Stimulated activated CD4-positive, alpha-beta T cell treated with anti-CD3 and anti-CD28 coated beads, Interleukin-15, amount 100 ng/mL, for 24 hours (primary cell): ENCODE measurements around the gene CFAP92.

Experiments used
- DNase-seq: peaks from one replicate; pipeline ENCODE4 v3.0.0-alpha.2; 2020

The CFAP92 gene

DNA sequence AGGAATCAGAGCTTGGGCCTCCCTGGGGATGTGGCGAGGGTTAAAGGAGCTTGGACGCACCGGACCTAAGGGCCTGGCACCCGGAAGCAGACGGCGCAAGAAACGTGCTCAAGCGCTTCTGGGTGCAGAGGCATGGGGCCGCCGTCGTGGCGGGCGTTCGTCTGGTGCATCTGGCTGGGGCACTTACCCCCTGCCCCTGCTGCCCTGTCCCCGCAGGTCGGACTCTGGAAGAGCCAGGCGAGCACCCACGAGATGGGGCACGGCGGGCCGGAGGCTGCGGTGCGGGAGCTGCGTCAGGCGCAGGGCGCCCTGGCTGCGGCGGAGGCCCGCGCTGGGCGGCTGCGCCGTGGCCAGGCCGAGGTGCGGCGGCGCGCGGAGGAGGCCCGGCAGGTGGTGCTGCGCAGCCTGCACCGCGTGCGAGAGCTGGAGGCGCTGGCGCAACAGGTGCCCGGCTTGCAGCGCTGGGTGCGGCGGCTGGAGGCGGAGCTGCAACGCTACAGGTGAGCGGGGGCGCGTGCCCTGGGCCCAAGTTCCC is 9.8 kb upstream of the CFAP92 start:
- peak; percentile 62 for DNase-seq

DNA sequence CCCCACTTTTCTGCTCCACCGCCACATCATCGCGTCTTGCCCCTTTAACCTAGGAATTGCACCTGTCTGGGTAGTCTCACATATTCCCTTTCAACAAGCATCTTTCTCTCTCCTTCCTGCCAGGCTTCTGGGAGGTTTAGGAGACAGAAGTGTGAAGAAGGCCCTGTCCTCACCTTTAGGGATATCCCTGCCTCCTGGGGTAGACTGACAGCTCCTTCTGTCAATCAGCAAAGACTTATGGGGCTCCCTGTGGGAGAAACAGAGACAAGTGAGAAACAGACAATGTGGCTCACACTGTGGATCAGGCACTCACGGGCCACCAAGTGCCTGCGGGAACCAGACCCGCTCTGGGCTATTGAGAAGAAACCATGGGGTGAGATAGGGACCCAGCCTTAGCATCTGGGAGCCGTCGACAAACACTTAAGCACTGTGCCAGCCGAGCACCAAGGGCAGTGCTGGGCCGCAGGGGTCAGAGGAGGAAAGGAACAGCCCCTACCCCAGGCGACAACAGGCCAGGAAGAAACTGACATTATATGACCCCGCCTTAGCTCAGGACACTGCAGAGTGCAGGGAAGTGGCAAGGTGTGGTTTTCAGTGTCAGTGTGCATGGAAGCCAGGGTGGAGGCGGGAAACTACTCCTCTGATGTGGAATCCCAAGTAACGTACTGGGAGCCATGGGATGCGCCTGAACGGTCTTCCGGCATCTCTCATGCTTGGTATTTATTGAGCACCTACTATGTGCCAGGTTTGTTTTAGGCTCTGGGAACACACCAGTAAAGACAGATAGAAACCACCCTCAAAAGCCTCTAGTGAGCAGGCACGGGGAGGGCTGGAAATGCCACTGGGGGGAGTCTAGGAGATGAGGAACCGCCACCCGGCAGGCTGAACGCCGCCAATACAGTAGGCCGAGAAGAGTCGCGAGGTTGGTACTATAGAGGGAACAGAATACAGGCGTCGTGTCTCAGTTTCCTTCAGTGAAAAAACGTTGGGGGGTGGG is 9.0 kb upstream of the CFAP92 start:
- no peak for DNase-seq

DNA sequence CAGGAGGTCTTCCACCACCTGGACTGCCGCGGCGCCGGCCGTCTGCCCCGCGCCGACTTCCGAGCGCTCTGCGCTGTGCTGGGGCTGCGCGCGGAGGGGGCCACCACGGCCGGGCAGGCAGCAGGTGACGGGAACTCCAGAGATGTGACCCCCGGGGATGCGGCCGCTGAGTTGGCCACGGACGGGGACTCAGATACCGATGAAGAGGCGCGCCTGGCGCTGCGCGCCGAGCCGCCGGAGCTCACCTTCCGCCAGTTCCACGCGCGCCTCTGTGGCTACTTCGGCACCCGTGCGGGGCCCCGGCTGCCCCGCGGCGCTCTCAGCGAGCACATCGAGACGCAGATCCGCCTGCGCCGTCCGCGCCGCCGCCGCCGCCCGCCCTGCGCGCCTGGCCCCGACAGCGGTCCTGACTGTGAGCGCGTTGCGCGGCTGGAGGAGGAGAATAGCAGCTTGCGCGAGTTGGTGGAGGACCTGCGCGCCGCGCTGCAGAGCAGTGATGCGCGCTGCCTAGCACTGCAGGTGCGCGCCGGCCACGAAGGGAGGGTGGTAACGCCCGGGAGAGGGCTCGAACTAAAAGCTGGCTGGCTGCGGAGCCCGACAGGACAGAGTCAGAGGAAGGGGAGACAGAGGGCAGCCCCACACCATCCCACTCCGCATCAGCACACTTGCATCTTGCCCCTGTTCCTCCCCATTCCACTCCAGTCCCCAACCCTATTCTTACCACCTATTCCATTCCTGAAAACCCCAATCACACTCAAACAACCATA is 8.1 kb upstream of the CFAP92 start:
- DNase-seq = peak; percentile 67

DNA sequence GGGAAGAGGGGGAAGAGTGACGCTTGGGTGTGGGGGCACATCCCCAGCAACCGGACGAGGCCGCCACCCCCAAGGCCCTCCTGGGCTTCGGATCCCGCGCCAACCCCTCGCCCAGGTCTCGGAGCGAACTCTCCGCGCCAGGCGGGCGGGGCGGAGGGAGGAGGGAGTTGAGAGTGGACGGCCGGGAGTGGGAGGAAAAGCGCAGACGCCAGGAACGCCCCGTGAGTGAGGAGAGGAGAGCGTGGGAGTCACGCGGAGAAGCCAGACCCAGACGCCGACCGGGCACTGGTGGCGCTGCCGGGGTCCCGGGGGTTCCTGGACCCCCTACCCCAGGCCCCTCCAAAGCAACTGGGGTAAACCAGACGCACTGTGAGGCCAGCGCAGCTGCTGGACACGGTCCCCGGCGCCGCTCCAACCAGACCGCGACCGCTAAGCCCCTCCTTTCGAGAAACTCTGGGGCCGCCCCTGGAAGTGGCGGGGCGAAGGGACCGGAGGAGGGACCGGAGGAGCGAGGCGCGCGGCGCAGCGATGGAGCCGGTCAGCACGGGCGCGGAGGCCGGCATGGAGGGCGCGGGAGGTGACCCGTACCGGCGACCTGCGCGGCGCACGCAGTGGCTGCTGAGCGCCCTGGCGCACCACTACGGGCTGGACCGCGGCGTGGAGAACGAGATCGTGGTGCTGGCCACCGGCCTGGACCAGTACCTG is 7.4 kb upstream of the CFAP92 start, which contains the start of gene EFCC1:
EFCC1 (plus strand) TSS at position 204 of the 705 bp plus-strand sequence; CDS start at position 529, 325 bp downstream.
- DNase-seq = peak; percentile 55

DNA sequence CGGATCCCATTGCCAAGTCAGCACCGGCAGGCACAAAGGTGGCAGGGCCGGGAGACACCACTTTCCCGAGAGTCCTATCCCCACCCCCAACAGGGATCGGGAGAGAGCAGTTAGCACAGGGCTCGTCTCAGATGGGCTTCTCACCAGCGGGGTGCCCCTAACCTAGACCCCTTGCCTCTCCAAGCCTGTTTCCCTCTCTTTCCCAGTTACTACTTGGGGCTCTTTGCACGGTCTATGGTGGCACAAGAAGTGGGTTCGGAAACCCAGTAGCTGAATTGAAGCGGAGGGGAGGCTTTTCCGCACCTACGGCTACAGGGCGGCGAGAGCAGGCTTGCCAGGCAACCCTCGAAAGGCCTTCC is 6.8 kb upstream of the CFAP92 start:
- no peak for DNase-seq

DNA sequence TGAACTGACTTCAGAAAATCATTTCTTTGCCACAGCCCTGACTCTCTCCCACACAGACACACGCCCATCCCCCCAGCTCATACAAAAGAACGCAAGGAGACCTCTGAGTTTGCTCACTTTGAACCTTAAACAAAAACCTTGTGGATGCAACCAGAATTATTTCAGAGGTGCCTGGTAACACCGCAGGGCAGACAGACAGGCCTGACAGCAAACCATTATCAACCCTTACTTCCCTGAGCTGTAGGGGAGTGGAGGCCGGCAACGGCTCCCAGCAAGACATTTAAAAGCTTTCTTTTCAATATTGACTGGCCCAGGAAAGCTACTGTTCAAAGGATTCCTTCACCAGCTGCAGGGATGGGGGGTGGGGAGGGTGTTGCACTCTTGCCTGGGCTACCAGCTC is 5.2 kb upstream of the CFAP92 start:
- DNase-seq = no peak

DNA sequence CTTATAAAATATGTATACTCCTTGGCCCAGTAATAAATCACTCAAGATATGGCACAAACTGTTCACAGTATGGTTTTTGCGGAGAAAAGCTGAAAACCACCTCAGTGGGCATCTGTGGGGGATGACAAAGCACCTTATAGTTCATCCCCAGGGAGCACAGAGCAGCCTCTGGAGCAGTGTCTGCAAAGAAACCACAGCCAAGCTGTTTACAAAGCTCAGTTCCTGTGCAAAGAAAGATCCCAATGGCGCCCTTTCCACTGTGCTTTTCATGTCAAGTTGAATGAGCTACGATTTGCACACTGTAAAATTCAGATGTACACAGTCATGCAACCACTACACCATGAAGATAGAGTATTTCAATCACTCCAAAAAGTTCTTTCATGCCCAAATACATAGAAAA is 4.7 kb upstream of the CFAP92 start:
- DNase-seq = no peak

DNA sequence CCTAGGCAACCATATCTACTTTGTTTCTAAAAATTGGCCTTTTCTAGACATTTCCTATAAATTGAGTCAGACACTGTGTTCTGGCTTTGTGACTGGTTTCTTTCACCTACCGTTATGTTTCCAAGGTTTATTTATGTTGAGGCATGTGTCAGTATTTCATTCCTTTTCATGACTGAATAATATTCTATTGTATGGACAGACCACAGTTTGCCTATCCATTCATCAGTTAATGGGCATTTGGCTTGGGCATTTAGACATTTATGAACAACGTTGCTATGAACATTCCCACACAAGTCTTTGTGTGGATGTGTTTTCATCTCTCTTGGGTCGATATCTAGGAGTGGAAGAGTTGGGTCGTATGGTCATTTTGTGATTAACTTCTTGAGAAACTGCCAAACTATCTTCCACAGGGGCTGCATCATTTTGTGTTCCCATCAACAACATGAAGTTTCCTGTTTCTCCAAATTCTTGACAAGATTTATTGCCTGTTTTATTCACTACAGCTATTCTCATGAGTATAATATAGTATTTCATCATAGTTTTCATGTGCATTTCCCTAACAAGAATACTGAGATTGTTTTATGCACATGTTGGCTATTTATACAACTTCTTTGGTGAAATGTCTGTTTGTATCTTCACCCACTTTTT is 3.7 kb upstream of the CFAP92 start:
- no peak for DNase-seq

DNA sequence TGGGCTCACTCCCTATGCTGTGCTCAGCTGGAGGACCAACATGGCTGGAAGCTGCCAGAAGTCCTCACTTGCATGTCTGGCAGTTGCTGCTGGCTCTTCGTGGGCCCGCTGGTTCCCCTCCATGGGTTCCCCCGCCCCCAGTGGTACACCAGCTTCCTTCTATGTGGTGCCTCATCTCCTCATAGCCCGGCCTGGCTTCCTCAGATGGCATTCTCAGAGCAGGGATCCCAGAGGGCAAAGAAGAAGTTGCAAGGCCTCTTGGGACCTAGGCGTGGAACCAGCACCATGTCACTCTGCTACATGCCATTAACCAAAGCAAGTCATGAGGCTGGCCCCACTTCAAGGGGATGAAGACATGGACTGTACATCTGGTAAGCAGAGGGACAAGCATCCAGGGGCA is 2.9 kb upstream of the CFAP92 start:
- DNase-seq = no peak

DNA sequence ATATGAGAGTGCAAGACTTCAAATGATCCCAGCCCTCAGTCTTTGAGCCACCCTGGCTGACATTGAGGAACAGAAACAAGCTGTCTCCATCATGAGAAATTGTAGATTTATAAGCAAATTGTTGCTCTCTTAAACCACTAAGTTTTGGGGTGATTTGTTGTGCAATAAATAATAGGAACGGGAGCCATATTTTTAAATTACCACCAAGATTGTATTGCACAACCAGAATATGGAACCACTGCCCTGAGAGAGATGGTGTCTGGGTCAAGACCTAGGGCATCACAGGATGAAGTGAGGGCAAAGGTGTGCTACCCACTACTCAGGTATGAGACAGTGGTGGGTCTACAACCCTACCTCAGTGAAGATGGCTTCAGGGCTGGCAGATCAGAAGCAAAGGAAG is 2.3 kb upstream of the CFAP92 start:
- no peak for DNase-seq

DNA sequence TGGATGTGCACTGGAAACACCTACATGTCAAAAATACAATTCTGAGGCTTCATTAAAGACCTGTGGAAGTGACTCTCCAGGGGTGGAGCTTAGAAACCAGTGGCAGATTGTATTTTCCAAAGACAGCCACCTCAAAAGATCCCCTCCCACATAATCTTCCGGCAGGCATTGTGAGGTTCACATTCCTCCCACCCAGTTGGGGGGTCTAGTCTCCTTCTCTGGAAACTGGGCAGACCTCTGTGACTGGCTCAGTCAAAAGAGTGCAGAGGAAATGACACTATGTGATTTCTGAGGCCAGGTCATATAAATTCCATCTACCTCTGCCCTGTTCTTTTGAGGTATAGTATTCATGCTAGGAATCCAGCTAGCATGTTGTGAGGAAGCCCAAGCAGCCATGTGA is 1.9 kb upstream of the CFAP92 start:
- peak; percentile 33 for DNase-seq

DNA sequence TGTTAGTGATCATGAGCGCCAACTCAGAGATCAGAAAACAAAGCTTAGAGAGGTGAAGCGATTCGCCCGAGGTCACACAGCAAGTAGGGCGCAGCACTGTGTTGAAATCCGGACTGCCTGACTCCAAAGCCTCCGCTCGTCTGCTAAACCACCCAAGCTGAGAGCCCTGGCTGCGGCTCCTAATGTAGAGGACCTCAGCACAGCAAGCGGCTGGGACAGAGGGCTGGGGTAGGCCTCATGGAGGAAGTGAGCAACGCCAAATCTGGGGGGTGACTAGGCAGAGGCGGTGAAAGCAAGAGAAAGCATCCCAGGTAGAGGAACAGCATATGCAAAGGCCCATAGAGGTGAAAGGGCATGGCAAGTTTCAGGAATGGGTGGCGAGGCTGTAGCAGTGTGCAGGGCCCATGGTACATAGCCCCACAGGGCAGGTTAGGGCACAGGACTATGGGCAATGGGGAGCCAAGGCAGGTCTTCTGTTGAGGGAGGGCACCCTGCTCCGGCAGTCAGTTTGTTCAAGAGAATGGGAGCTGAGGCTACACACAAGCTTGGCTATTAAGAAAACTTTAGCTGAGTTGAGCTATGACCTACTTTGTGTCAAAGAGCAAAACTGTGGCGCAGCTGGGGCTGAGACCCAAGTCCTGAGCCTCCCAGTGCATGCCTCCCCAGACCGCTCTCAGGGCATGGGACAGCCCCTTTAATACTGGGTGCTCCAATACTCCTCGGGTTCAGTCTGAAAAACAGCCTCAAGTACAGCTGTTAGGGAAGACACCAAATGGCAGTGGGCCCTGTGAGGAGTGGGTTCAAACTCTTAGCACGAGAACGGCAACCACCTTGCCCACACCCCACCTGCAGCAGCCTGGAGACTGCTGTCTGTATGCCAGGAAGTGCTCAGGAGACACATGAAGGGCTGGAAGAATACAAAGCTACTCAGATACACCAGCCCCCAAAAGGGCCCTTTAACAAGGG is 988 bp upstream of the CFAP92 start:
- no peak for DNase-seq

DNA sequence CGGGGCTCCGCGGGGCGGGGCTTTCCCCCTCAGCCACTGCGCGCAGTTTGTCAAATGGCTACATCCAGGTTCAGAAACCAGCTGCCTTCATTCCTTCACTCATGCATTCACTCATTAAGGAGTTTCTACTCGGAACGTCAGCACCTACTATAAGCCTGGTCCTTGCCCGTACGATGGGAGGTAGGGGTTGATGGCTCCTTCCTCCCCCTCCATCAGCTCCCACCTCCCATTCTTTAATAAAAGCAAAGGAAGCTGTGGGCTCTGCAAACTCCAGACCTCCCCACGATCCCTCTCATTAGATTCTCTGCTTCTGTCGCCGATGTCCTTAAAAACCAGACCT is 267 bp upstream of the CFAP92 start:
- no peak for DNase-seq

DNA sequence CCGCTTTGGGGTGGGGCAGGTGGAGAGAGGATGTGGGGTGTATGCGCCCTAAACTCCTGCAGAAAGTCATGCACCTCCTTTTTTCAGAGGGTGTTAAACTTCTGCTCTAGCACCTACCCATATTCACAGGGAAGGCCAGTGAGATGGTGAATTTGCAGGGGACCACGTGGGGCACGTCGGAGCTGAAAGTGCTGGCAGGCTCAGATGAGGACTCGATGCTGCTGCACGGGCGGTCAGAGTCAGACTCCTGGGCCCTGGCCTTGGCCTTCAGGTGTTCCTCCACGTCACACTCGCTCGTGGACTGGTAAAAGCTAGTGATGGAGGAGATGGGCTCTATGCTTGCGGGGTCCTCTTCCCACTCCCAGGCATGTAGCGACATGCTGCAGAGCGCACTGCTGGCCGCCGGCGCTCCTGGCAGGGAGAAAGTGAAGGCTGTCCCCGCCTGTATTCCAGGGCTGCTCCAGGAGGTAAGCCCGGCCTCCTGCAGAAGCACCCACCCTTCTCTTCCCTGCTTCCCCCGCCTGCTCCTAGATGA is 883 bp downstream of the CFAP92 start:
- DNase-seq = no peak

DNA sequence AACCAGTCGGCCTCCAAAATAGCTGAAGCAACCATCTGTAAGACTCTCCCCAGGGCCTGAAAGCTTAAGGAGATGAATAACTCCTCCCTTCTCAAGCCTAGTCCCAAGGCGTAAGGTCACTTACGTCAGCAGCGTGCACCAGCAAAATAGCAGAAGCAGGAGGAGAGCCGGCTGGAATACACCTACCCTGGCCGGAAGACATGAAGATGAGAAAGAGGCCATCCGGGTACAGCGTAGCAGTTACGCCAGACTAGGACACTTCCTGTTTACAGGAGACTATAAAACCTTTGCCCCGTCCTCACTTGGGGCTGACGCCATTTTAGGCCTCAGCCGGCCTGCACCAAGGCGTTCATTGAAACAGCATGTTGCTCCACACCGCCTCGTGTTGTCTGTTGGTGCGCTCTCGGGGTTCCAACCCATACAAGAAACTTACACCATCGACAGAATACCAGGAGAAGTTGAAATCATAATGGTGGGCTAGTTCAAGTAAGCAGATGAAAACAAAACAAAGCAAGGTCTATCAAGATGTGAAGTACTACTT is 2.5 kb downstream of the CFAP92 start:
- no peak for DNase-seq

DNA sequence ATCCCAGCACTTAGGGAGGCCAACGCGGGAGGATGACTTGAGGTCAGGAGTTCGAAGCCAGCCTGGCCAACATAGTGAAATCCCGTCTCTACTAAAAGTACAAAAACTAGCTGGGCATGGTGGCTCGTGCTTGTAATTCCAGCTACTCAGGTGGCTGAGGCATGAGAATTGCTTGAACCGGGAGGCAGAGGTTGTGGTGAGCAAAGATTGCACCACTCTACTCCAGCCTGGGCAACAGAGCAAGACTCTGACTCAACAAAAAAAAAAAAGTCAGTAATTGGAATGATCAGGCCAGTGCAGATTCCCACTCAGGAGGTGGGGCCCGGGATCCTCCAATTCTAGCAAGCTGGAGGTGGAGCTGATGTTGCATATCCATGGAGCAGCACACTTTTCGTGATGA is 5.6 kb downstream of the CFAP92 start:
- DNase-seq = no peak

DNA sequence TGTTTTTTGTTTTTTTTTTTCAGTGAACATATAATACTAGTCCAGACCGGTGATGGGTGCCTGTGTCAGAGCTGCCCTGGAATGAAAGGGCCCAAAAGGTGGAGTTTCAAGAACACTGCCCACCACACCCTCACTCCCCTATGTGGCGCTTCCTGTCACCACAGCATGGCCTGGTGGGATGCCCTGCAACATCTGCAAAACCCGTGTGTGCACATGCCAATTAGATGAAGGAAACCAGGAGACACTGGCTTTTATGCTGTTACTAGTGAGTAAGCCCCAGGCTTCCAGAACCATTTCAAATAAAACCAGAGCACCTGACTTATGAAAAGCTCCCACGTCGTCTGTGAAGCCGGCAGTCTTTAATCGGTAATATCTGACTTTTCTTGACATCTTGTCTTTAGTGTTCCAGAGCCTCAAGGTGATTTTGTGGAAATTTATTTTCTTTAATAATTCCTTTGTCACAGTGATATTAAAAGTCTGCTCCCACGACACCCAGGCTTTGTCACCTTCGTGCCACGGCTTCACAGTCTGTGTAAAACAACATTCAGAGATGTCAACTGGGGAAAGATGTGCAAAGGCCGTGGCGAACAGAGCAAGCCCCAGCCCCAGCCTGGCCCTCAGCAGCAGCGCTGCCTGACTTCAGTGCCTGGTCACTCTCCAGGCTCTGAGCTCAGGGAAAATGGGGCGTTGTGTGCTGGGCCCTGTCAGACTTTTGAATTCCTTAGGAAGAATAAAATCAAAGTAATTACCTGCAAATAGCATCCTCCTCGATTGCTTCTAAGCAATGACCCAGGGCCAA is 6.4 kb downstream of the CFAP92 start:
- DNase-seq = no peak

DNA sequence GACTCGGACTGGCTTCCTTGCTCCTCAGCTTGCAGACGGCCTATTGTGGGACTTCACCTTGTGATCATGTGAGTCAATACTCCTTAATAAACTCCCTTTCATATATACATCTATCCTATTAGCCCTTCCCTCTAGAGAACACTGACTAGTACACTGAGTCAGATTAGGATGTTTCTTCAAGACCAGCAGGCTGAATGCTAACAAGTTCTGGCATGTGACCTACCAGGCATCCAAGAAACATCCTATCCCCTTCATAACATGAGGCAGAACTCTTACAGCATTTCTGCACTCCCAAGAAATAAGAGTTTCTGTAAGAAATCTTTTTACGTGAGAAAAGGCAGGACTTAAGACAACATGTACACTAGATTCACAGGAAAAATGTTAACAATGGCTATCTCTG is 9.3 kb downstream of the CFAP92 start:
- DNase-seq = no peak

DNA sequence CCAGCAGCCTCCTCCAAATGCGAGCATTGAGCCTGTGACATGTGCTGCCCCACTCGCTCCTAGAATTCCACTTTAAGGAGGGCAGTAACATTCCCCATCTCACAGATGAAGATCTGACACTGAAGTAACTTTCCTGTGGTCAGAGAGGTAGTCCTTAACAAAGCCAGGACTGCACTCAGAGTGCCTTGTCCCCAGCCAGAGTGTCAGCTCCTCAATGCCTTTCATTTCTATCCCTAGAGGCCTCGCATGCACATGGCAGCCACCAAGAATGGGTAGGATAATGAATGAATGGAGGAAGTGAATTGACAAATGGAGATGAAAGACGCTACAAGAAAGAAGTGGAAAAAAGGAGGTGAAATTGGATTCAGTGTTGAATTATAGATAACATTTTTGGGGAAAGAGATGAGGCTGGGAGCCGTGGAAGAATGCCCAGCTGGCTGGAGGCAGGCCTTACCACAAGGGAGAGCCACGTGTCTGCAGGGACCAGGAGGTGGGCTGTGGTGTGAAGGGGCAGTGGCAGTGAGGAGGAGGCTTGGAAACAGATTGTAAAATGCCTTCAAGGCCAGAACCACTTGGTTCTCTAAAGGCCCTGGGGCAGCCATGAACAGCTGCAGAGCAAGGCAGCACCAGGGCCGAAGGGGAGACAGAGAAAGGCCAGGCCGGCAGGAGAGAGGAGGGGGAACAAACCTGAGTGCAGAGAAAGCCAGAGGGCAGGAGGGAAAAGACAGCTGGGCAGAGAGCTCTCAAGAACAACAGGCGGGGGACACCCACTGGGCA is 10.4 kb downstream of the CFAP92 start:
- DNase-seq = no peak
